ENCODE data around the gene KCNH6. TPM values are rescaled to one million over a fixed set of nuclear protein-coding genes. Genes with fewer than 3 reads are reported as not detected.
A peak's percentile ranks its signal among the peaks of the same experiment; 100 is the strongest.

Gene KCNH6
- total RNA-seq, 1 experiment from 2014 or later, result 1.6 TPM

GRCh38 chr17:63490329-63490728 lies 32.8 kb upstream of the KCNH6 start:
- no peak overlapping the region for H3K4me3 Mint-ChIP-seq
- H3T11ph ChIP-seq (ENCODE audit: low read length), result no peak overlapping the region
- H3K9ac ChIP-seq (ENCODE audit: extremely low read depth, insufficient read length, low read length), result no peak overlapping the region
- TF ChIP-seq CTCF (conservative IDR thresholded peaks at IDR 0.05), result 0 out of 3 replicates have a peak, but pooled peaks have one; percentile 30
- no CpG with 5 or more reads among the region's 10 CpGs for WGBS (ENCODE audit: extremely low coverage, insufficient read length, low lambda C conversion rate)
- H3K56ac ChIP-seq (ENCODE audit: insufficient read length, low read depth, low read length), result no peak overlapping the region
- no peak overlapping the region for H3K4ac ChIP-seq (ENCODE audit: low read depth, low read length)
- no peak overlapping the region for H3K23ac ChIP-seq (ENCODE audit: insufficient read length, low read depth, low read length)
- H3K9me3 Mint-ChIP-seq, result no peaks in the 10 kb centered on the region
- no peaks in the 10 kb centered on the region for H4K20me1 ChIP-seq (ENCODE audit: control insufficient read depth, insufficient read depth, insufficient read length)
- no peak overlapping the region for H3K4me2 ChIP-seq (ENCODE audit: insufficient read depth, insufficient read length, low read length)
- H3K36me3 Mint-ChIP-seq (ENCODE audit: insufficient read depth in 1 of 3, low read depth in 3 of 3), result no peaks in the 10 kb centered on the region; a peak in 1 of 7 replicates
- peak; percentile 73 for DNase-seq
- no peaks in the 10 kb centered on the region for H3K23me2 ChIP-seq (ENCODE audit: insufficient read length, low read depth, low read length, poor library complexity, severe bottlenecking)
- H3K79me2 ChIP-seq (ENCODE audit: insufficient read depth, low read length), result no peaks in the 10 kb centered on the region
- H4K91ac ChIP-seq (ENCODE audit: insufficient read length, low read depth, low read length), result no peak overlapping the region
- H3K4me1 ChIP-seq (ENCODE audit: insufficient read depth, low read length), result no peaks in the 10 kb centered on the region
- H3K27me3 ChIP-seq (ENCODE audit: insufficient read depth, low read length), result no peaks in the 10 kb centered on the region
- peaks cover 0 to 6% of the 10 kb centered on the region in 2 experiments; a peak in 2 of 4 replicates for H3K4me1 Mint-ChIP-seq
- no peaks in the 10 kb centered on the region for H3K79me1 ChIP-seq (ENCODE audit: insufficient read depth, low read depth, low read length, poor library complexity, severe bottlenecking)
- no peaks in the 10 kb centered on the region for H3K9me3 ChIP-seq (ENCODE audit: control insufficient read depth, low read depth, low read length)
- H4K5ac ChIP-seq (ENCODE audit: insufficient read length, low read depth, low read length), result no peak overlapping the region
- peak overlapping the region in 1 of 3 experiments; percentile 11; a peak in 1 of 7 replicates for H3K27ac Mint-ChIP-seq
- no peak overlapping the region for H4K8ac ChIP-seq (replicated peaks; ENCODE audit: insufficient read length, low read depth, low read length)
- H2AFZ ChIP-seq (ENCODE audit: low read length), result no peak overlapping the region
- H3K18ac ChIP-seq (ENCODE audit: insufficient read length, low read depth, low read length), result no peak overlapping the region
- no peak overlapping the region for H2BK12ac ChIP-seq (ENCODE audit: insufficient read length, low read depth, low read length)
- H2BK20ac ChIP-seq (ENCODE audit: low read depth, low read length, poor library complexity, severe bottlenecking), result no peak overlapping the region
- no peak overlapping the region for H3K14ac ChIP-seq (ENCODE audit: insufficient read depth, low read length)
- no peak overlapping the region for H2BK15ac ChIP-seq (ENCODE audit: low read depth, low read length)
- H3K27ac ChIP-seq (ENCODE audit: insufficient read length, low read depth, low read length), result no peak overlapping the region
- no peak overlapping the region for H2BK5ac ChIP-seq (ENCODE audit: insufficient read length, low read length)
- H2BK120ac ChIP-seq (ENCODE audit: low read depth, low read length, poor library complexity, severe bottlenecking), result no peak overlapping the region
- H3K27me3 Mint-ChIP-seq (ENCODE audit: low read depth), result no peaks in the 10 kb centered on the region; the same call in 1 of the 2 replicates
- H2AK5ac ChIP-seq (ENCODE audit: insufficient read length, low read length), result no peak overlapping the region

Measured in H9 (cell line).